Spleen (tissue), 11 donors: Measurements from ENCODE around the gene ZGPAT. TPM values are rescaled to one million over a fixed set of nuclear protein-coding genes. Genes with fewer than 3 reads are reported as not detected.
A peak's percentile ranks its signal among the peaks of the same experiment; 100 is the strongest.

Experiments
- DNase-seq: peaks from one replicate; pipeline ENCODE4 v3.0.0-alpha.2; 2020
- H3K27ac ChIP-seq, 8 donors: fragments of 200-600 bp; sonication (generic) in 7 of 8; 1 replicate in 4 of 8; 2 replicates in 4 of 8; pipeline versions ENCODE4 v1.5.0 to v1.8.0; 2016 to 2021; ENCODE audit warnings: inconsistent platforms in 4 of 8, mild to moderate bottlenecking in 4 of 8, moderate library complexity in 1 of 8
- H3K27me3 ChIP-seq, 7 donors: fragments of 200-600 bp; sonication (generic) in 6 of 7; replicated peaks in 1 of 7; 1 replicate in 4 of 7; 2 replicates in 3 of 7; pipeline versions ENCODE4 v1.5.0 to v1.8.0; 2016 to 2021; ENCODE audit warnings: inconsistent platforms in 3 of 7, mild to moderate bottlenecking in 1 of 7
- H3K36me3 ChIP-seq, 6 donors: fragments of 200-600 bp; sonication (generic) in 5 of 6; 1 replicate in 4 of 6; 2 replicates in 2 of 6; pipeline versions ENCODE4 v1.5.0 to v1.8.0; 2016 to 2021; ENCODE audit warnings: inconsistent platforms in 2 of 6
- H3K4me1 ChIP-seq, 6 donors: fragments of 200-600 bp; sonication (generic) in 5 of 6; 1 replicate in 3 of 6; 2 replicates in 3 of 6; pipeline versions ENCODE4 v1.5.0 to v1.8.0; 2016 to 2021; ENCODE audit warnings: inconsistent platforms in 3 of 6
- H3K4me3 ChIP-seq, 8 donors: fragments of 200-600 bp; sonication (generic) in 7 of 8; 1 replicate in 4 of 8; 2 replicates in 4 of 8; pipeline versions ENCODE4 v1.5.0 to v1.8.0; 2016 to 2021; ENCODE audit warnings: inconsistent platforms in 4 of 8, mild to moderate bottlenecking in 4 of 8, moderate library complexity in 2 of 8
- H3K9me3 ChIP-seq, 8 donors: fragments of 200-600 bp; sonication (generic) in 7 of 8; 1 replicate in 4 of 8; 2 replicates in 4 of 8; pipeline versions ENCODE4 v1.5.0 to v1.8.0; 2016 to 2021; ENCODE audit warnings: inconsistent platforms in 4 of 8
- POLR2AphosphoS5 ChIP-seq, 3 donors: sonication (generic); formaldehyde crosslinking; IDR thresholded peaks; one replicate each; pipeline ENCODE4 v1.5.1; 2017; ENCODE audit warnings: antibody characterized with exemption in 3 of 3
- WGBS, 5 donors: extraction: QIAGEN DNeasy Blood & Tissue Kit in 3 of 5; methylation state at CpG; one replicate each; pipeline versions ENCODE4 v1.1.5 to v1.1.7; 2013 to 2018; 5-methylcytosine and 5-hydroxymethylcytosine counted together
- intact Hi-C: fragments of 100-400 bp; cut with DNase I; formaldehyde crosslinking; loops from one replicate; pipeline ENCODE4 v1.15.0; 2023; ENCODE audit warnings: low total_unique reads
- polyA plus RNA-seq, 3 donors: library from polyadenylated mRNA; stranded (reverse); fragments of 200-250 nt; gene quantifications; one replicate each; pipeline ENCODE4 v1.2.1, GENCODE V29; 2013
- total RNA-seq, 7 donors: library from RNA; depleted of rRNA in 3 of 7; stranded (reverse); fragments of >200 nt in 3 of 7; fragmentation: NEBNext Ultra II Directional in 4 of 7; extraction: Animal tissue kit (Norgen Biotek cat#: 25700) in 4 of 7; gene quantifications; one replicate each; pipeline versions ENCODE4 v1.1.0 to v1.2.1, GENCODE V29; 2016 to 2021
- TF ChIP-seq, protein P1 (sequence below), 11 experiments: fragments of 200-600 bp in 7 of 11; fragments of 450-650 bp in 4 of 11; sonication (generic) in 4 of 11; IDR thresholded peaks in 8 of 11; conservative IDR thresholded peaks in 3 of 11; 1 replicate in 7 of 11; 2 replicates in 4 of 11; pipeline versions ENCODE4 v1.4.0 to v1.8.0; 2016 to 2021; ENCODE audit warnings: antibody characterized with exemption in 11 of 11, inconsistent platforms in 4 of 11, mild to moderate bottlenecking in 1 of 11
- donor health status: healthy with polysubstance abuse.
- donor health status: DM: no; HTN: no; CAD: no; lungs with moderate emphysema.
- donor health status: DM: no; HTN: no; CAD: no.
- donor health status: Bipolar disorder and iron deficiency.
- donor health status: healthy.
- donor health status: DM: no; HTN: no; CAD: no.
- donor health status: DM: yes; HTN: yes; CAD: no.

The ZGPAT gene
- total and polyA plus RNA-seq, 10 donors, result 23.6 to 72.8 (median 38.2) TPM

DNA sequence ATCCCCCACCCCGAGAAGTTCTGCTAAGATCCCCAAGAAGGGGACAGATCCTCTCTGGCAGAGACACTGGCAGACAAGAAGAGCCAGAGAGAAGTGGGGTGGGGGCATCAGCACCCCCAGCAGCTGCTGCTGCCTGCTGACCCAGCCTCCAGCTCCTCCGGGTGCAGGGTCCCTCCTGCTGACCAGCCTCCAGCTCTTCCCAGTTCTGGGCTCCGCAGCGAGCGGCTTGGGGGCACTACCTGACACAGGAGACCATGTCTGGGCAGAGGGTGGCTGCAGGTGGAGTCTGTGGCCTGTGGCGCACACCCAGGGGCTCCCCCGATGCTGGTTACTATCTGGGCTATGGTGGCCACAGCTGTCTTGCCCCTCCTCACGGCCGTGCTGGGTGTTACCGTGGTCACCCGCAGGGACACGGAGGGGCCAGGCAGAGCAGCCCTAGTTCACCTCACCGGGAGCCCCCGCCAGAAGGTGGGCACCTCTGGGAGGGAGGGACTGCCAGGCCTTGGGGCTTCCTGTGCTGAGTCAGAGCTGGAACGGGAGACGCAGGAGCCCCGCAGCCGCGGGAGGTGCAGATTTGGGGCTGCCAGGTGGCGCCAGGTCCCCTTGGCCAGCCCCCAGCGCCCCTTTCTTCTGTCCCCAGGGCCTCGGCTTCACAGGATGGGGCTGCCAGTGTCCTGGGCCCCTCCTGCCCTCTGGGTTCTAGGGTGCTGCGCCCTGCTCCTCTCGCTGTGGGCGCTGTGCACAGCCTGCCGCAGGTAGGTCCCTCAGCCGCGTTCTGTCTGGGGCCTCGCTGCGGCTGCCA lies 29.3 kb downstream of the ZGPAT start:
- Histone ChIP-seq H3K4me3 (peak overlapping the region; percentile 37 to 90 (median 54)), H3K36me3 (peaks cover 0 to 52% (median 37%) of the 10 kb centered on the region in 6 donors), H3K27me3 (peaks cover 0 to 19% (median 0%) of the 10 kb centered on the region in 7 donors), H3K9me3 (no peaks in the 10 kb centered on the region), H3K4me1 (peaks cover 45 to 68% (median 60%) of the 10 kb centered on the region in 6 donors), H3K27ac (peak overlapping the region in 7 of 8 donors; percentile 44 to 87 (median 84))
- TF ChIP-seq POLR2AphosphoS5 (IDR thresholded peaks at IDR 0.05), result peak in 2 of 3 donors; percentile 59 to 71
- TF ChIP-seq, protein P1, sequence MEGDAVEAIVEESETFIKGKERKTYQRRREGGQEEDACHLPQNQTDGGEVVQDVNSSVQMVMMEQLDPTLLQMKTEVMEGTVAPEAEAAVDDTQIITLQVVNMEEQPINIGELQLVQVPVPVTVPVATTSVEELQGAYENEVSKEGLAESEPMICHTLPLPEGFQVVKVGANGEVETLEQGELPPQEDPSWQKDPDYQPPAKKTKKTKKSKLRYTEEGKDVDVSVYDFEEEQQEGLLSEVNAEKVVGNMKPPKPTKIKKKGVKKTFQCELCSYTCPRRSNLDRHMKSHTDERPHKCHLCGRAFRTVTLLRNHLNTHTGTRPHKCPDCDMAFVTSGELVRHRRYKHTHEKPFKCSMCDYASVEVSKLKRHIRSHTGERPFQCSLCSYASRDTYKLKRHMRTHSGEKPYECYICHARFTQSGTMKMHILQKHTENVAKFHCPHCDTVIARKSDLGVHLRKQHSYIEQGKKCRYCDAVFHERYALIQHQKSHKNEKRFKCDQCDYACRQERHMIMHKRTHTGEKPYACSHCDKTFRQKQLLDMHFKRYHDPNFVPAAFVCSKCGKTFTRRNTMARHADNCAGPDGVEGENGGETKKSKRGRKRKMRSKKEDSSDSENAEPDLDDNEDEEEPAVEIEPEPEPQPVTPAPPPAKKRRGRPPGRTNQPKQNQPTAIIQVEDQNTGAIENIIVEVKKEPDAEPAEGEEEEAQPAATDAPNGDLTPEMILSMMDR (IDR thresholded peaks at IDR 0.05 in 8 of 11, conservative IDR thresholded peaks at IDR 0.05 in 3 of 11), result no peak
- peak; percentile 89 for DNase-seq
- 16 to 26% (median 20%) methylated on average over 22 to 30 of the region's 30 CpGs for WGBS, 5 donors
- intact Hi-C loops, result no loop called here

DNA sequence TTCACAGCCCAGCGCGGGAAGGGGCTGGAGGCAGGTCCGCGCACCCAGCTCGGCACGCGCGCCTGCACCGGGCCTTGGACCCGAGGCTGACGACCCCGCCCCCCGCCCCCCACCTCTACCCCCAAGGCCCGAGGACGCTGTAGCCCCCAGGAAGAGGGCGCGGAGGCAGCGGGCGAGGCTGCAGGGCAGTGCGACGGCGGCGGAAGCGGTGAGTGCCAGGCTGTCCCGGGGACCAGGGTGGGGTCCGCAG lies 29.8 kb downstream of the ZGPAT start:
- DNase-seq, result no peak
- Histone ChIP-seq H3K27me3 (peaks cover 0 to 19% (median 0%) of the 10 kb centered on the region in 7 donors), H3K4me3 (peak overlapping the region; percentile 37 to 90 (median 54)), H3K27ac (peak overlapping the region in 7 of 8 donors; percentile 44 to 87 (median 84)), H3K4me1 (peaks cover 45 to 73% (median 64%) of the 10 kb centered on the region in 6 donors), H3K36me3 (peaks cover 0 to 57% (median 42%) of the 10 kb centered on the region in 6 donors), H3K9me3 (no peaks in the 10 kb centered on the region)
- TF ChIP-seq, protein P1 (IDR thresholded peaks at IDR 0.05 in 8 of 11, conservative IDR thresholded peaks at IDR 0.05 in 3 of 11), result no peak
- TF ChIP-seq POLR2AphosphoS5 (IDR thresholded peaks at IDR 0.05), result peak in 1 of 3 donors; percentile 15
- WGBS, 5 donors, result 0 to 17% (median 4%) methylated on average over 2 to 26 of the region's 26 CpGs; no CpG with 5 or more reads in 1 of the 5 donors
- intact Hi-C loops, result no loop called here

DNA sequence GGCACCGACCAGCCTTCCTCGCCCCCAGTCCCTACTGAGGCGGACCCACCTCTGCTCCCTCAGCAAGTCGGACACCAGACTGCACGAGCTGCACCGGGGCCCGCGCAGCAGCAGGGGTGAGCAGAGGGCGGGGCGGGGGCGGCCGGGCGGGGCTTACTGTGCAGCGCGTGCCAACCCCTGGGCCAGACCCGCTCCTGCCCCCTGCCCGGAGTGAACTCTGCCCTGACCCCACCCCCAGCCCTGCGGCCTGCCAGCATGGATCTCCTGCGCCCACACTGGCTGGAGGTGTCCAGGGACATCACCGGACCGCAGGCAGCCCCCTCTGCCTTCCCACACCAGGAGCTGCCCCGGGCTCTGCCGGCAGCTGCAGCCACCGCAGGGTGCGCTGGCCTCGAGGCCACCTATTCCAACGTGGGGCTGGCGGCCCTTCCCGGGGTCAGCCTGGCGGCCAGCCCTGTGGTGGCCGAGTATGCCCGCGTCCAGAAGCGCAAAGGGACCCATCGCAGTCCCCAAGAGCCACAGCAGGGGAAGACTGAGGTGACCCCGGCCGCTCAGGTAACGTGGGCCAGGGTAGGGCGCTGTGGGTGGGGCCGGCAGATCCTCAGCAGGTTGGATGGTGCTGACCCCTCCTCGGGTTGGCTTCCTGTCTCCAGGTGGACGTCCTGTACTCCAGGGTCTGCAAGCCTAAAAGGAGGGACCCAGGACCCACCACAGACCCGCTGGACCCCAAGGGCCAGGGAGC lies 30.3 kb downstream of the ZGPAT start:
- Histone ChIP-seq H3K27ac (peak overlapping the region in 5 of 8 donors; percentile 84 to 87 (median 87)), H3K27me3 (peaks cover 0 to 19% (median 0%) of the 10 kb centered on the region in 7 donors), H3K9me3 (no peaks in the 10 kb centered on the region), H3K36me3 (peaks cover 0 to 59% (median 46%) of the 10 kb centered on the region in 6 donors), H3K4me1 (peaks cover 45 to 78% (median 67%) of the 10 kb centered on the region in 6 donors), H3K4me3 (peak overlapping the region; percentile 37 to 90 (median 54))
- 11 to 34% (median 21%) methylated on average over 8 to 43 of the region's 43 CpGs for WGBS, 5 donors
- DNase-seq, result peak; percentile 88
- TF ChIP-seq POLR2AphosphoS5 (IDR thresholded peaks at IDR 0.05), result peak in 2 of 3 donors; percentile 25 to 50
- TF ChIP-seq, protein P1 (IDR thresholded peaks at IDR 0.05 in 8 of 11, conservative IDR thresholded peaks at IDR 0.05 in 3 of 11), result no peak
- intact Hi-C loops, result no loop called here
